ENCODE measurements around the gene UBAC2.

The UBAC2 gene

DNA sequence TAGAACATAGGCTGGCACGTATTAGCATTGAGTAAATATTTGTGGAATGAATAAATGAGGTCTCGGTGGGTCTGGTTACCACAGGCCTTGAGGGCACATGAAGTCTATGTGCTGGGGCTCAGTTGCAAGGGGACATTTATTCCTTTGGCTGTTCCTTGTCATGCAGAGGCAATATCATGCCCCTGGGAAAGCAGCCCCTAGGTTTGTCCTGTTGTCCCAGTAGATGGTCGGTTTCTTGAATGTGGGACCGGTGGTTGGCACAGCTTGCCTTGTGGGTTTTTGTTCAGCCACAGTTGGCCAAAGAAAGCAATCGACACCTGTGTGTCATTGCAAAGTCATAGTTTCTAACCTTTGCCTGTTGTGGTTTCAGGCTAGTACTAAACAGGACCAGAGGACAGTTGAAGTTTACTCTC lies 131.2 kb downstream of the UBAC2 start:
- DNase-seq (ENCODE audit: low read depth in 2 of 2, low spot score in 1 of 2) = no peak

DNA sequence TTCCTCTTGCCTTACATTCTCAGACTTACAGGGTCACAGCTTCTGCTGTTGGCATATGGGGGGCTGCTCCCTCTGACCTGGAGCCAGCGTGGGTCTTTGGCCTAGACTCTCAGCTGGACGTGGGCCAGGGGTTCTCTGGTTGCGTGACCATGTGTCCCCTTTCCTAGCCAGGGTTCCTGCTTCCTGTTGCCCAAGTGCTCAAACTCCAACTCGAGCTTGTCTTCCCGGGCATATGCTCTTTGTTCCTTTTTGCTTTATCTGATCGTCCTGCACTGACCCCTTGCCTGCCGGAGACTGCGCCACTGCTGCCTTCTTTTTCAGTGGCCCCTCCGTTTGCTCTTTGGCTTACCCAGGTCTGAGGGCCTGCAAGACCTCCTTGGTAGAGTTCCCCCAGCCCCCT lies 131.8 kb downstream of the UBAC2 start:
- no peak for DNase-seq (ENCODE audit: low read depth in 2 of 2, low spot score in 1 of 2)

DNA sequence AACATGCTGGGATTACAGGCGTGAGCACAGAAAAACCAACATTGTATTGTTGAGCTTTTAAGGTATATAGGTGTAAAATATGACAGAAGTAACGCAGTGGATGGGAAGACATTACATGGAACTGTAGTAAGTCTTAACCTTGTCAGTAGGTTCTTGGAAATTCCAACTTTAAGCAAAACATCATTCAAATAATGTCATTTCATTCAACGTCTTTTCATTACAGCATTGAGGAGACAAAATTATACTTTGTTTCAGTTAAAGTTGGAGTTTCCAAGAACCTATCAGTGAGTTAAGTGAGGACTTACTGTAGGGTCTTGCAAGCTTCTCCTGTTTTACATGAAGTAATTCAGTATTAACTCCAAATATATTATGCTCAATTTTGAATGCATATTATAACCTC lies 133.6 kb downstream of the UBAC2 start:
- no peak for DNase-seq (ENCODE audit: low read depth in 2 of 2, low spot score in 1 of 2)

DNA sequence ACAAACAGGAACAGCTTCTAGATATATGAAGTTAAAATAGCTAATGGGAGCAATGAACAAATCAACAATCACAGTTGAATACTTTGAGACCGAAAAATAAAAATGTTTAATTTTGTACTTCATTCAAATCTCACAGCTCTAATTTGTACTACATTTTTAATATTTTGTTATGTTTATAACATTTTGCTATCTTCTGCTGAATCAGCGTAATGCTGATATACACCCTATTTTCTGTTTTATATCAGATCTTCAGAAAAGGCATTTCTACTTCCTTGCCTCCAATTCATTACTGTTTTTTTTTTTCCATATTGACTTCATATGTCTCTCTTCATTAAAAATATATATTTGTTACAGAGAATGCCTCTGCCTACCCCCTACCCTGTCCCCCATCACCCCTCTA lies 134.4 kb downstream of the UBAC2 start:
- no peak for DNase-seq (ENCODE audit: low read depth in 2 of 2, low spot score in 1 of 2)

DNA sequence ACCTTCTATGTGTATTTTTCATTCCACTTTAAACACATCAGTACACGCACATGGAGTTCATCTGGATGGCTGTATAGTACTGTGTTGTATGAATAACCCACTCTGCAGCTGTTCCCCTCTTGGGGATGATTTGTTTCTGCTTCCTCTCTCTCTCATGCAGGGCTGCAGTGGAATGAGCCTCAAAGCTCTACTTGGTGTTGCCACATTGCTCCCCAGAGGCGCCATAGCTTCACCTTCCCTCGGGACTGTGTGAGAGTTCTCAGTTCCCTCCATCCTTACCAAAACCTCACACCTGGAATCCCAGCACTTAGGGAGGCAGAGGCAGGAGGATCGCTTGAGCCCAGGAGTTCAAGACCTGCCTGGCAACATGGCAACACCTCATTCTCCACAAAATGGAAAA lies 134.9 kb downstream of the UBAC2 start:
- no peak for DNase-seq (ENCODE audit: low read depth in 2 of 2, low spot score in 1 of 2)

DNA sequence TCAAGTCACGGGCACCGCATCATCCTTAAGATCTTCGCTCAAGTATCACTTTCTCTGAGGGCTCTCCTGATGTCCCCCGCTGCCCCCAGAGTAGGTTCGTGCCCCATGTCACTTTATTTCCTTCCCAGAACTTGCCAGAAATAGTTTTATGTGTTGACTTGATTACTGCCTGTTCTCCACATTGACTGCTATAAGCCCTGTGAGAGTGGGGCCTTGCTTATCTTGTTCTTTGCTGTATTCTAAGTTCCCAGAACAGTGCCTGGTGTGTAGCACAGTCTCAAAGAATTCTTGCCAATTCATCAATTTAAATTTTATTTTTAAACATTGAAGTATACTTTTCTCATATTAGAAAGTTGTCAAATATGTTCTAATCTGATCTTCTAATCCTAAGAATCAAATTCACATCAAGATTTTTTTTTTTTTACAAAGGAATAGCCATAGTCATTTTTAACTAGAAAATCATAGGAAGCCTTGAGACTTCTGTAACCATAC lies 138.6 kb downstream of the UBAC2 start:
- no peak for DNase-seq (ENCODE audit: low read depth in 2 of 2, low spot score in 1 of 2)

DNA sequence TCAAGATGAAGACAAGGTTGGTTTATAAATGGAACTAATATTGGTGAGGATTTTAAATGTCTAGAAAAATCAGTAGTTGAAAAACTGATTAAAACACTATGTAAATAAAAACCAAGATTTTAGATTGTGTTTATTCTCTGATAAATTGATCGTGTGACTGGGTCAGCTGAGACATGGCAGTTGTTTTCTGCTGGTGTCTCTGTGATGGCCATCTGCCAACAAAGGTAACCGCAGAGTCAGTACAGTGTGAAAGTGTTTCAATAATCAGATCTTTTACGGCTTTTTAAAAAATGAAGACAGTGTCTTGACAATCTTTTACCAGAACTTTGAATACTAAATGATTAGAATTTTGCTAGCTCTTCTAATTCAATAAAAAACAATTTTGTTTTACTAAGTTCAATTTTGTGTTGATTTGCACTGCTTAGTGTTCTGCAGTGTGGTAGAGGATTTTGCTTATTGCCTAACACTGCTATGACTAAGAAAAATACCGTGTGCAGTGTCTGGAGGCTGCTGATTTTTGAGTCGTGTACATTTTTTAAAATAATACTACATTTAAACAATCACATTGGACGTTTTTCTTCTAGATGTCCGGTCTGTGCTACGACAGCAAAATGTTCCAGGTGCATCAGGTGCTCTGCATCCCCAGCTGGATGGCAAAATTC lies 139.2 kb downstream of the UBAC2 start:
- DNase-seq (ENCODE audit: low read depth in 2 of 2, low spot score in 1 of 2) = no peak

DNA sequence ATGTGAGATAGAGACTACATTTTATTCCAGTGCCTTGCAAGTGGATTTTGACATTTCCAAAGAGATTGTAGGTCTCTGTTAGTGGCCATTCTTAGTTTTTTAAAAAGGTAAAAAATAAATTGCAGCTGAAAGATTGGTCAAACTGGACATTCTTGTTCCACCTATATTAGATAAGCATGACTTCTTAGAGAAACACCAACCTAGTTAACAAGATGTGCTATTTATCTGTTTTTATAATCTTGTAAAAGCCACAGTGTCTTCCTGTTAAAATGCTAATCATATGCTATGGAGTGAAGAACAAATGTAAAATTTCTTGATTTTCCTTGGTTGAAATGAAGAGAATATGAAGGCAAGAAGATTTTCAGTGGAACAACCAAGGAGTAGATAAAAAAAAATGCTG lies 140.0 kb downstream of the UBAC2 start:
- DNase-seq (ENCODE audit: low read depth in 2 of 2, low spot score in 1 of 2) = no peak

DNA sequence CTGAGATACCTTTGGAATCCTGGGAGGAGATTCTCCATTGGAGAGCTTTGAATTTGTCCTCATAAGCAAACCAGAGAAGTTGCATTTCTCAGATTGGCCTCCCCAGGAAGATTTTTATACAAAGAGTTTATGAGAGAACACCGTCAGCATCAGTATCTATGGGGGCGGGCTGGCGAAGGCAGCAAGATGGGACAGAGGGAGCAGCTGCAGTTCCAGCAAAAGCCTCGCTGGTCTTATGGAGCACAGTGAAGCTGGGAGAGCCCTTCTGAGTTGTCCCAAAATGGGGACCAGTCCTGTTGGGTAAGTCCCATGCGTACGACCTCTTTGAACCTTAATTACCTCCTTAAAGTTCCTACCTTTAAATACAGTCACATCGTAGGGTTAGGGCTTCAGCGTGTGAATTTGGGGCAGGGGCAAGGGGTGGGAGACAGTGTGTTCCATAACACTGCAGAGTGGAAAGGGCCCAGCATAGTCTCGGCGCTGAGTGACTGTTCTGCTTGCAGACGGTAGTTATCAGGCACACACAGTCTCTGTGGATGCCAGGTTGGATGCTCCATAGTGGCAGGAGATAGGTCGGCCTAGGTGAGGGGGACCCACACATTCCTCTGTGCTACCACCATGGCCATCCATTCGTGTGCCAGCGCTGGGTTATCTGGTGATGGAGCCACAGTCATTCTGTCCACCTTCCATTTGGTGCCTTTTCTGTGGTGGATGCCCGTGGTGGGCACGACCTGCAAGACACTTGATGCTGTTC lies 141.5 kb downstream of the UBAC2 start:
- no peak for DNase-seq (ENCODE audit: low read depth in 2 of 2, low spot score in 1 of 2)

DNA sequence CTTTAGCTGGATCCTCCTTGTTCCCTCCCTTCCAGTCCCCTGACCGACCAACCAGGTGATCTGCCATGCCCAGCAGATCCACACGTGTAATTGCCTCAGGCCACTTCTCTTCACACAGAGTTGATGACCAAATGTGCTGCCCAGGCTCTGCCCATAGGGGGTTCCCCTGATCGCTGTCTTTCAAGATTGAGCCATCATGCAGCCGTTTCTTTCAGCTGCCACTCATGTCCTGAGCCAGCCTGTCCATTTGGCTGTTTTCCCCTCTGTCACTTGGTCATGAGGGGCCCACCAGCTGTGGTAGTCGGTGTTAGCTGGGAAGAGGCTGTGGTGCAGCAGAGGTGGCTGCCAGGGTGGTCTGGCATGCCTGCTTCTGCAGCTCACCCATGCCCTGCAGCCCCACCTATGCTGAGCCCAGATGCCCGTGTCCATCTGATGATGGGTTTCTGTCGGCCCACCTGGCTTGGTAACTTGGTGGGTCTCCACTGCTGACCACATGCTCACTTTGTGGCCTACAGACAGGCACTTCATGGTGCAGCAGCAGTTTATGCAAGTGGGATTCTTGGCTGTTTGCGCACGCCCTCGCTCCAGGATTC lies 142.2 kb downstream of the UBAC2 start:
- no peak for DNase-seq (ENCODE audit: low read depth in 2 of 2, low spot score in 1 of 2)

DNA sequence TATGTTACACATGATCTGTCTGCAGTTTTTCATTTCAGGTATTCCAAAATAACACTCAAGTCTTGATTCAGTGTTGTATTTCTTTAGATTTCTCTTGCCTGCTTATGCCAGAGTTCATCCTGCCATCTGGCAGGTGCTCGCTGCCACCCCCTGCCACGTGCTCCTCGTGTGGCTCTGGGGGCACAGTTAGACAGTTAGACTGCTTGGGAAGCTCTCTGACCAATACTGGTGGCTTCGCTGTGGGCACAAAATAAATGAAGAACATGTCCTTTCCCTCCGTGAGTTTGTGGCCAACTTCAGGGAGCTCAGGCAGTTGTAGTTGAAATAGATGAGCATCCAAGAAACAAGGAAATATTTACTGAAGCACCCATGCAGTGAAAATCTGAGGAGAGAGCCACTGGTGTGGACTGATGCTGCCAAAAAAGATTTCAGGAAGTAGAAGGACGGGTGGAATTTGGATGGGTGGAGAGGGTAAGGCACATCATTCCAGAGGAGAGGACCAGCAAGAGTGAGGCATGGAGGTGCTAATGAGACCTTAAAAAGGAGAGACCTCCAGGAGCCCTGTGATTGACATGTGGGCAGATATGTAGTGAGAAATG lies 144.1 kb downstream of the UBAC2 start:
- DNase-seq (ENCODE audit: low read depth in 2 of 2, low spot score in 1 of 2) = no peak

DNA sequence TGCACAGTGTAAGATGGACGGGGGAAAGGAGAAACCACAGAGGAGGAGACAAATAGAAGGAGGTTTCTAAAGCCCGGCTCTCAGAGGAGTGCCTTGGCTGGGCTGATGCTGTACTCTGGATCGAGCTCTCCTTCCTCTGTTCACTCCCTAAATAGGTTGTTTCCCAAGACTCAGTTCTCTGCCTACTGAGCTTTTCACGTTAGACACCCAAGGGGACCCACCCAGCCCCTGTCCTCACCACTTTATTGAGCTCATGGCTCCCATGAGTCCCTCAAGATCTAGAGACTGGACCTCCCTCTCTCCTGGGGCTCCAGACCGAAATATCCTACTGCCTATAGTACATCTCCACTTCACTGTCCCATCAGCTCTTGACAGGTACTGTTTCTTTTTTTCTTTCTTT lies 144.7 kb downstream of the UBAC2 start:
- DNase-seq (ENCODE audit: low read depth in 2 of 2, low spot score in 1 of 2) = no peak

DNA sequence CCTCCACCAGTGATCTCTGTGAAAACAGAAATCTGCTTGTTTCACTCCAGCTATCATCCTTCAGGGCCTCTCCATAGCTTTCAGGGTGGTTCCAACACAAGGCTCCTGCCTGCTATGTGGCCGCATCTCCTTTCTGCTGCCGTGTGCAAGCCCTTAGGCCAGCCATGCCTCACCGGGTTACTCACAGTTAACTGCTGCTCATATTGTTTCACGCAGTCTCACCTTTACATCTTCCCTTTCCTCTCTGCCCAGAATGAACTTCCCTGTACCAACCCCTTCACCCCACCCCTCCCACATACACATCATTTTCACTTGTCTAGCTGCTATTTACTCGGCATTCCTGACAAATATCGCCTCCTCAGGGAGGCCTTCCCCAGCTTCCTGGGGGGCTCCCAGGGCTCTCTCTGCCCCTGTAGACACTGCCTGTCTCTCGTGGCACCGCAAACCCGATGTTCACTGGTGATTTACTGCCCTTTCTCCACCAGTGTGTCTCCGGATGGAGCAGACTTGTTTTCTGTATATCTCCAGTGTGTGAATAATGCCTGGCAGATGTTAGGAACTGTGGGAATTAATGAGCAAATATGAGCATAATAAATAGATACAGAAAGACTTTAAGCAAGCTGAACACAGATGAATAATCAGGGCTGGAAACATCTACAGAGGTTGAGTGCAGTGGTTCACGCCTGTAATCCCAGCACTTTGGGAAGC lies 145.8 kb downstream of the UBAC2 start:
- no peak for DNase-seq (ENCODE audit: low read depth in 2 of 2, low spot score in 1 of 2)

DNA sequence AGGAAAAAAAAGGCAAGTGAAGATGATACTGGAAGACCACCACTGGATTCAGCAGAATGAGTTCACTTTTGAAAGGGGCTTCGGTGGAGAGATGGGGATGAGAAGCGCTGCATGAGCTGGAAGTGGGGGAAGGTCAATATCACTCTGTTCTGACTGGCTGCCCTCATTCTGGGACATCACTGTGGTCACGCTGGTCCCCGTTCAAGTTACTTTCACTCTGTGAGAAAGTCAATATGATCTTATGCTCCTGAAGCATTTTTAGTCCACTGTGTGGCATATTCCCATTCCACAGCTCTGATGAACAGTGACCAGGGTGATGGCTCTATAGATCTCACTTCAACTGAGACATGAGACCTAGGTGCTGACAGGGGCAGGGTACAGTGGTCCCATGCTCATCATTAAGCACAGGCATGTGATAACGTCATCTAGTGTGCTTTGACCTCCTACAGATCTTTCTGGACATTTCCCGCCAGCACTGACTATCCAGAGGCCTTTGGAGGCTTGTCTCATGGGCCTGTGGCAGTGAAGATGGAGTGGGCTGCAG lies 146.8 kb downstream of the UBAC2 start:
- no peak for DNase-seq (ENCODE audit: low read depth in 2 of 2, low spot score in 1 of 2)

DNA sequence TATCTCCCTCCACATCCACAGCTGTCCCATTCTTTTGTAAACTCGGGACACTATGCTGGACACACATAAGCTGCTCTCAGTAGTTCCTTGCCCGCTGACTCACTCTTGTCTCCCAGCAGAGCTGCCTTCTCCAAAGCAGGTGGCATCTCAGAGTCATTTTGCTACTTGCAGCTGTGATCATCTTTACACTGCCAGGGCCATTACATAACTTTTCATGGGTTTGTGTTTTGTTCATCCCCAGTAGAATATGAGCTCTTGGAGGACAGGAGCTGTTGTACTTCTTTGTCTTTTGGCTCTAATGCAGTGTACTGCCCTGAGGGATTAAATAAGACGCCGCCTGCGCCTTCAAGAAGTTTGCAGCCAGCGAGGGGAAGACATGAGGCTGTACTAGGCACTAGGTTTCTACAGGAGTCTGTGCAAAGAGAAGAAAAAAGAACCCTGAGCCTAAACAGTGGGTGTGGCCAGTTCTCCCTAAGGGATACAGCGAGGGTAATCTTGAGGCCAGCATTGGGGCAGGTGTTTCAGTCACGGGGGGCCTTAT lies 147.3 kb downstream of the UBAC2 start:
- no peak for DNase-seq (ENCODE audit: low read depth in 2 of 2, low spot score in 1 of 2)

DNA sequence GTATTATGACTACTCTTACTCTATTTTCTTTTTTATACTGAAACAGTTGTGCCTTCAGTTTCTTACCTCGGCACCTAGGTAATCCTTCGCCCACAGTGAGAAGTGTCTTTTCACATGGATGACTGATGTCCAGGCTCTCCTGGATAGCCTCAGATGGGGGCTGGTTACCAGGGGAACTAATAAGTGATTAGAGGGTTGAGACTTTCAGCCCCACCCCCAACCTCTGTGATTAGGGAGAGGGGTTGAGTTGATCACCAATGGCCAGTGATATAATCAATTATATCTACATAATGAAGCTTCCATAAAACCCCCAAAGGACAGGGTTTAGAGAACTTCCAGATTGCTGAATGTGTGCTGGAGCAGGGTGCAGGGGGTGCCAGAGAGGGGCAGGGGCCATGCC lies 149.5 kb downstream of the UBAC2 start:
- DNase-seq (ENCODE audit: low read depth in 2 of 2, low spot score in 1 of 2) = no peak

DNA sequence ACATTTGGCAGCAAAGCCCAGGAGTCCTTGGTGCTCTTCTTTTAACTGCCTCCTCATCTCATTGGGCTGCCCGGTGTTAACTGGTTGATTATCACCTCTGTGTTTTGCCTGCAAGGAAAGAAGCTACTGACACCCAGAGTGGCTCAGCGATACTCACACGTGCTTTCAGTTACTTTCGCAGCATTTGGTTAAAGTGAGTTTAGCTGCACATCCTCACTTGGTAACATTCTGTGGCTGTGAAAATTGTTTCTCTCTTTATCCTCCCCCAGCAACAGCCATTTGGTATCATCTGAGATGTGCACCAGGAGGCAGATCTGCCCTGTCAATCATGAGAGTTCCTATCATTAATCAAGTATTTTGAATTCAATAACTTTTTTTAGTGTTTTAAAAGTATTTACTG lies 151.1 kb downstream of the UBAC2 start:
- DNase-seq (ENCODE audit: low read depth in 2 of 2, low spot score in 1 of 2) = no peak

DNA sequence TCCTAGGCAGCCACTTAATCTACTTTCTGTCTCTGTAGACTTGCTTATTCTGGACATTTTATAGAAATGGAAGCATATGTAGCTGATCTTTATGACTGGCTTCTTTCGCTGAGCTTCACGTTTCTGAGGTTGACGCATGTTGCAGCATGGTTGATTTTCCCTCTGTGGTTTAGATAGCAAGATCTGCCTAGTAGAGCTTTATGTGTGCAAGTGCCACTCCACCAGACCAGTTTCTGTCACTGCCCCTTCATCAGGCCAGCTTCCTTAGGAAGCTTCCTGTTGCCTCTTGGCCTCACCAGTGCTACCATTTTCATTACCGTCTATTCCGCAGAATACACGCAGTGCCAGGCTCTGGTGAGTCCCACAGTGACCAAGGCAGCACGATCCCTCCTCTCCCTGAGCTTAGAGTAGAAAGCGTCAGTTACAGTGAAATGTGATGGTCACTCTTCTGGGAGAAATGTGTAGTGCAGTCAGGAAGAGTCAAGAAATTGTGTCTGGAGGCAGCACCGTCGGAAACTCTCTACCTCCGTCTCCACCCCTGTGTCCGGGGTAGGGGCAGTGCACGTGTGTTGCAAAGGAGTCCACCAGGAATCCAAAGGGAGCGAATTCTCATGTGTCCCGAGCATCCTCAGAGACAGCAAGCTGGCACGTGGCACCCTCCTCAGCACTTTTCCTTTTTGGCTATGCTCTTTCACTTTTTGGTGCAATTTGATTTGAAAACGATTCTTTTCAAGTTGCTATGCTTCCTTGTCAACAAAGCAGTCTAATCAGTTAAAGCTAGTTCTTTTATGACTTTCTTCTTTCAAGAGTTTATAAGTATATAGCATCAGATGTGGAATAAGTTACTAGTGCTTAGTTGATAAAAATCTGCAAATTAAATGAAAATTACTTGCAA lies 151.9 kb downstream of the UBAC2 start:
- no peak for DNase-seq (ENCODE audit: low read depth in 2 of 2, low spot score in 1 of 2)

DNA sequence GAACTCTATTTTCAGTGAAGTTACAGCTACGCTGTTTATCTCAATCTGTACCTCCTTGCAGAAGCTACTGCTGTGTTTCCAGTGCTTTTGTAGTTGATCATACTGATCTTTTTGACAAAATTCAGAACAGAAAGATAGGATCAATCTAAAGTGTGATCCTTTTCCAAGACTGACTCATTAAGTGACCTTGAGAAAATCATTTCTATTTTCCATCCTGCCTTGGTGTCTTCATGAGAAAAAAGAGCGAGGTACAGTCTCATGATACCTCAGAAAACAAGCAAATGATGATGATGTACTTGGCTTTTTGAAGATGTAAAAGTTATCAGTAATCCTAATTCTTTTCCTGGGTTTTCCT lies 152.6 kb downstream of the UBAC2 start:
- no peak for DNase-seq (ENCODE audit: low read depth in 2 of 2, low spot score in 1 of 2)

DNA sequence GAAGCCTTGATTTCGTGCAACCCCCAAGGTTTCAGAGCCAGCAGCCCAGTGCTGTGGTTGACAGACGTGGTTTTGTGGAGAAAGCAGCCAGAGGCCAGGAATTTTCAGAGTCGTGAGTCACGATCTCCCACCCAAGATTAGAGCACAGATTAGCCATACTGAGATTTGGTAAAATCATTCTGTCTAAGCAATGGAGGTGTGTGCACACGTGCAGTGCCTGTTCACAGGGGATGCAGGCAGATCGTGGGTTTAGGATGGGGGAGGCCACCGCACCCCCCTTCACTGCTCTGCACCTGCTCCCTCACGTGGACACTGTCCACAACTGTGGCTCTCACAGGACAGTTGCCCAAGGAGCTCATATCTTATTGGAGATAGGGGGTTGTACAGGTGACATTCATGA lies 153.2 kb downstream of the UBAC2 start:
- no peak for DNase-seq (ENCODE audit: low read depth in 2 of 2, low spot score in 1 of 2)
